PC-9 (cell line): ENCODE measurements around the gene PSME3IP1. TPM values are rescaled to one million over a fixed set of nuclear protein-coding genes. Genes with fewer than 3 reads are reported as not detected.

Experiments
- BruUV-seq: library from RNA; stranded (reverse); fragments of 400-500 nt; replicated peaks from 2 replicates; lab custom pipeline; 2021; lab: Mats Ljungman, UMichigan
- CTCF ChIA-PET: fragments of 300-600 bp; sonication (Branson Sonifier 250); formaldehyde crosslinking; loops from one replicate; lab custom pipeline; 2022; ENCODE audit warnings: antibody characterized with exemption; lab: Charles Lee
- POLR2A ChIA-PET: fragments of 300-600 bp; sonication (Branson Sonifier 250); formaldehyde crosslinking; loops from one replicate; lab custom pipeline; 2022; ENCODE audit warnings: antibody characterized with exemption; ENCODE audit not compliant: unreplicated experiment; lab: Charles Lee
- DNase-seq, 2 experiments: peaks; one replicate each; pipeline versions ENCODE4 v3.0.0 to v3.0.0-alpha.2; 2015 to 2022; ENCODE audit warnings: mixed read lengths in 1 of 2
- H2AFZ ChIP-seq: fragments of 200-600 bp; sonication (generic); 2 replicates; pipeline ENCODE4 v1.8.1; 2017; ENCODE audit warnings: antibody characterized with exemption
- H3F3A ChIP-seq: fragments of 200-600 bp; sonication (generic); 2 replicates; pipeline ENCODE4 v1.8.1; 2017; ENCODE audit warnings: antibody characterized with exemption, mild to moderate bottlenecking, low read depth; ENCODE audit not compliant: insufficient read depth
- H3K27ac ChIP-seq: fragments of 200-600 bp; sonication (generic); 2 replicates; pipeline ENCODE4 v1.6.1; 2016; ENCODE audit warnings: mixed run types
- H3K27me3 ChIP-seq: fragments of 200-600 bp; sonication (generic); 2 replicates; pipeline ENCODE4 v1.6.1; 2016; ENCODE audit warnings: low read depth, mixed run types; ENCODE audit not compliant: insufficient read depth
- H3K36me3 ChIP-seq: fragments of 200-600 bp; sonication (generic); 2 replicates; pipeline ENCODE4 v1.6.1; 2016; ENCODE audit warnings: low read depth, mixed run types
- H3K4me1 ChIP-seq: fragments of 200-600 bp; sonication (generic); replicated peaks from 2 replicates; pipeline ENCODE4 v1.6.1; 2016; ENCODE audit warnings: mixed run types; ENCODE audit not compliant: insufficient read depth
- H3K4me2 ChIP-seq: fragments of 200-600 bp; sonication (generic); 2 replicates; pipeline ENCODE4 v1.6.1; 2017; ENCODE audit warnings: mixed run types
- H3K4me3 ChIP-seq: fragments of 200-600 bp; sonication (generic); 2 replicates; pipeline ENCODE4 v1.6.1; 2016; ENCODE audit warnings: mixed run types
- H3K79me2 ChIP-seq: fragments of 200-600 bp; sonication (generic); 2 replicates; pipeline ENCODE4 v1.6.1; 2017; ENCODE audit warnings: low read depth, mixed run types
- H3K9me2 ChIP-seq: fragments of 200-600 bp; sonication (generic); 2 replicates; pipeline ENCODE4 v1.8.1; 2017; ENCODE audit warnings: mild to moderate bottlenecking; ENCODE audit not compliant: insufficient read depth
- H3K9me3 ChIP-seq: fragments of 200-600 bp; sonication (generic); 2 replicates; pipeline ENCODE4 v1.8.1; 2016; ENCODE audit warnings: low read depth; ENCODE audit not compliant: insufficient read depth
- H4K20me1 ChIP-seq: fragments of 200-600 bp; sonication (generic); 2 replicates; pipeline ENCODE4 v1.8.1; 2017; ENCODE audit not compliant: insufficient read depth
- EZH2 ChIP-seq: fragments of 200-600 bp; sonication (generic); IDR thresholded peaks from 2 replicates; pipeline ENCODE4 v1.8.0; 2017; ENCODE audit warnings: antibody characterized with exemption, low read depth
- intact Hi-C: fragments of 100-400 bp; cut with micrococcal nuclease; formaldehyde crosslinking; loops from one replicate; pipeline ENCODE4 v1.10.0; 2022; ENCODE audit not compliant: unreplicated experiment
- total RNA-seq: library from RNA; stranded (reverse); gene quantifications from 2 replicates; pipeline ENCODE4 v1.2.3, GENCODE V29; 2021
- TF ChIP-seq, protein P1 (sequence below): fragments of 200-600 bp; sonication (generic); conservative IDR thresholded peaks from 2 replicates; pipeline ENCODE4 v1.6.1; 2017; ENCODE audit warnings: mixed run types, antibody characterized with exemption, mild to moderate bottlenecking, moderate library complexity

The PSME3IP1 gene
- total RNA-seq, 1 experiment from 2014 or later: 121 TPM

DNA sequence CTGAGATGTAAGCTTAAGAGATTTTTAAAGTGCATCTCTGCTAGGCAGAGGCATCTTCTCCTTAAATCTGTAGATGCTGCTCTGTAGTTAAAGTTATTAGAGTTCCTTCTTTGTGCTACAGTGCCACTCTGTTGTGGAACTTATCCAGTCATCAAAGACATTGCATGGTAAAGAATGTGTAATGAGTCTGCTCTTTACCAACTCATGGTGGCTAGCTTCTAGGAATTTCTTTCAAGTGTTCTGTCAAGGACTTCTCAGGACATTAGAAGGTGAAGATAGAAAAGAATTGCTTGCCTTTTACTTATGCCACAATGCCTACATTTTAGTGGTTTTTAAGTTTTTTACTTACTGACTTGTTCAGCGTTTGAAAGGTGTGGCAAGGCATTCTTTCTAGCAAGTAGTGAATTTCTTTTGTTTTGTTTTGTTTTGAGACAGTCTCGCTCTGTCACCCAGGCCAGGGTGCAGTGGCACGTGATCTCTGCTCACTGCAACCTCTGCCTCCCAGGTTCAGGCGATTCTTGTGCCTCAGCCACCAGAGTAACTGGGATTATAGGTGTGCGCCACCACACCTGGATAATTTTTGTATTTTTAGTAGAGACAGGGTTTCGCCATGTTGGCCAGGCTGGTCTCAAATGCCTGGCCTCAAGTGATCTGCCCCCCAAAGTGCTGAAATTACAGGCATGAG lies 39.0 kb upstream of the PSME3IP1 start:
- intact Hi-C loops: no loop called here
- Histone ChIP-seq H3K36me3 (peaks cover 45% of the 10 kb centered on the region), H4K20me1 (no peaks in the 10 kb centered on the region), H3K4me2 (no peak overlapping the region), H3K9me2 (no peaks in the 10 kb centered on the region), H3K27me3 (no peaks in the 10 kb centered on the region), H3K27ac (no peak overlapping the region), H3K4me1 (no peaks in the 10 kb centered on the region), H2AFZ (no peak overlapping the region), H3F3A (0 out of 2 replicates have a peak, but pooled peaks cover 4% of the 10 kb centered on the region), H3K79me2 (no peaks in the 10 kb centered on the region), H3K4me3 (no peak overlapping the region), H3K9me3 (peaks cover 4% of the 10 kb centered on the region; the same call in 1 of the 2 replicates)
- CTCF ChIA-PET: no interaction called here
- TF ChIP-seq, protein P1, sequence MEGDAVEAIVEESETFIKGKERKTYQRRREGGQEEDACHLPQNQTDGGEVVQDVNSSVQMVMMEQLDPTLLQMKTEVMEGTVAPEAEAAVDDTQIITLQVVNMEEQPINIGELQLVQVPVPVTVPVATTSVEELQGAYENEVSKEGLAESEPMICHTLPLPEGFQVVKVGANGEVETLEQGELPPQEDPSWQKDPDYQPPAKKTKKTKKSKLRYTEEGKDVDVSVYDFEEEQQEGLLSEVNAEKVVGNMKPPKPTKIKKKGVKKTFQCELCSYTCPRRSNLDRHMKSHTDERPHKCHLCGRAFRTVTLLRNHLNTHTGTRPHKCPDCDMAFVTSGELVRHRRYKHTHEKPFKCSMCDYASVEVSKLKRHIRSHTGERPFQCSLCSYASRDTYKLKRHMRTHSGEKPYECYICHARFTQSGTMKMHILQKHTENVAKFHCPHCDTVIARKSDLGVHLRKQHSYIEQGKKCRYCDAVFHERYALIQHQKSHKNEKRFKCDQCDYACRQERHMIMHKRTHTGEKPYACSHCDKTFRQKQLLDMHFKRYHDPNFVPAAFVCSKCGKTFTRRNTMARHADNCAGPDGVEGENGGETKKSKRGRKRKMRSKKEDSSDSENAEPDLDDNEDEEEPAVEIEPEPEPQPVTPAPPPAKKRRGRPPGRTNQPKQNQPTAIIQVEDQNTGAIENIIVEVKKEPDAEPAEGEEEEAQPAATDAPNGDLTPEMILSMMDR: no peak
- TF ChIP-seq EZH2: no peak
- POLR2A ChIA-PET: no interaction called here
- no peak for DNase-seq
- no TSS peak for BruUV-seq

DNA sequence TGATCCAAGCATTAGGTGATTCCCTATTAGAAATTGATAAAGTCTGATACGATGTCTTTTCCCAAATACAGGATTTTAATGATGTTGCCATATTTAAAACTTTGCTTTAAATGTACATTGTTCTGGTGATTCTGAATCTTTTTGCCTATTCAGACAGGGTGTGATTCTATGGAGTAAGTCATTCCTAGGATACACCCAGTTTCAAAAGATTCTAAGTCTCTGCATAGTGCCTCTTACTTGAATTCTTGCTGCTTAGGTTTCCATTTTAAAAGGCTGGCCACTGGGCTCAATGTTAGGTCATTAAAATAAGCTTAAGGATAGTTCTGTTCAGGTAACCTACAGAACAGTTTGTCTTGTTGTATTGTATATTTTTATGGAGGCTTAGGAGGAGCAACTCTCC lies 37.2 kb upstream of the PSME3IP1 start:
- Histone ChIP-seq H3K4me2 (no peak overlapping the region), H3K79me2 (no peaks in the 10 kb centered on the region), H3K9me3 (peaks cover 12% of the 10 kb centered on the region), H3K9me2 (no peaks in the 10 kb centered on the region), H3K4me1 (no peaks in the 10 kb centered on the region), H3F3A (0 out of 2 replicates have a peak, but pooled peaks cover 4% of the 10 kb centered on the region), H3K27me3 (no peaks in the 10 kb centered on the region), H3K4me3 (no peak overlapping the region), H2AFZ (no peak overlapping the region), H4K20me1 (no peaks in the 10 kb centered on the region), H3K36me3 (peaks cover 51% of the 10 kb centered on the region), H3K27ac (no peak overlapping the region)
- TF ChIP-seq, protein P1: no peak
- no peak for TF ChIP-seq EZH2
- CTCF ChIA-PET: no interaction called here
- POLR2A ChIA-PET: no interaction called here
- intact Hi-C loops: no loop called here
- no peak for DNase-seq
- no TSS peak for BruUV-seq

DNA sequence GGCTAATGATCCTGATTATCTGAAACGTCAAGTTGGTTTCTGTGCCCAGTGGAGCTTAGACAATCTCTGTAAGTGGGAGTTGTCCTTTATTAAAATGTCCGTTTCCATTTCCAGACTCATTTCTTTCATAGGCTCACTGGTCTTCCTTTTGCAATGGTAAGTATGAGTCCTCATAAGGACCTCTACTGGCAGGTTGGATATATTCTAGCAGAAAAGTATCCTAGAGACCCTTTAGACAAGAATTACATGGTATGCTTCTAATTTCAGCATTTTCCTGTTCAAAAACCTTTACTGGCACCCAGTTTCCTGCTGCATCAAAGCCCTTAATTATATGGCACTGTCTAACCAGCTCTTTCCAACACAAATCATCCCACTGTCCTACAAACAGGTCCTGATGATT lies 31.1 kb upstream of the PSME3IP1 start:
- H3K9me3 ChIP-seq: peaks cover 34% of the 10 kb centered on the region
- intact Hi-C loops: no loop called here

More for the DNA sequence above, 31.1 kb upstream of the PSME3IP1 start:
- POLR2A ChIA-PET: no interaction called here
- Histone ChIP-seq H3K4me2 (no peak overlapping the region), H3K27ac (no peak overlapping the region), H3K27me3 (no peaks in the 10 kb centered on the region), H3K36me3 (peaks cover 72% of the 10 kb centered on the region), H2AFZ (no peak overlapping the region), H3K4me3 (no peak overlapping the region), H3K4me1 (no peaks in the 10 kb centered on the region), H3K9me2 (no peaks in the 10 kb centered on the region), H4K20me1 (no peaks in the 10 kb centered on the region), H3F3A (no peaks in the 10 kb centered on the region), H3K79me2 (no peaks in the 10 kb centered on the region)
- CTCF ChIA-PET: no interaction called here
- TF ChIP-seq, protein P1: no peak
- TF ChIP-seq EZH2: no peak
- DNase-seq: no peak
- no TSS peak for BruUV-seq
